NCI-H345 treated with DMSO at 0.1 percent for 48 hours (cell line): ENCODE data around the gene SSR3.

Experiments used
- DNase-seq: peaks from one replicate; lab custom pipeline; 2025; ENCODE audit not compliant: unreplicated experiment; lab: John Stamatoyannopoulos, UW

SSR3 gene

DNA sequence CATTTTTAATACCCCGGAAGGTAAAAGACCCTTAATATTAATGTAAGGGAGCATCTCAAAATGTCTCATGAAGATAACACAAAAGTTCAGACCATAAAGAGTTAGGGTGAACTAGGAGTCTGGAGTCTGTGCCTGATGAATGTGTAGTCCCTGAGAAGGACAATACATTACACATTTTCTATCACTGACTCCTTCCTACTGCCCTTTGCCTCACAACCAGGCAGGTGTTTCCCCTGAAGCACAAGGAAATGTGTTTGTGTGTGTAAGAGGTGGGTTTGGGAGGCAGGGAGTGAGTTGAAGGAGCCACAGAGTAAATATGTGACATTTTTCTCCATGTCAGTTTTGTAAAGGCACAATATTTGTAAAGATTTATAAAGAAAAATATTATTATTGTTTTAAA, 59.1 kb downstream of the SSR3 start:
- DNase-seq = no peak

DNA sequence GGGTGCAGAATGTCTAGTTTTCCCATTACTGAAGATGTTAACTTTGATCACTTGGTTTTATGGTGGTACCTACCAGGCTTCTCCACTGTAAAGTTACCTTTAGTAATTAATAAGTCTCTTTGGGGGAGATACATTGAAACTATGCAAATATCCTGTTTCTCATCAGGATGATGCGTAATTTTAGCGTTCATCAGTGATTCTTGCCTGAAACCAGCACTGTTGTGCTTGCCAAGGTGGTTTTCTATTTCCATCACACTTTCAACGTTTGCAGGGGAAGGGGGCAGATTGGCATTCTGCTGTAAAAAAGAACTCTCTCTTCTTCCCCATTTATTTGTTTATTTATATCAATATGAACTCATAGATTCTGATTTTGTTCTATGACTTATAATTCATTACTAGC, 61.0 kb downstream of the SSR3 start:
- DNase-seq = no peak

DNA sequence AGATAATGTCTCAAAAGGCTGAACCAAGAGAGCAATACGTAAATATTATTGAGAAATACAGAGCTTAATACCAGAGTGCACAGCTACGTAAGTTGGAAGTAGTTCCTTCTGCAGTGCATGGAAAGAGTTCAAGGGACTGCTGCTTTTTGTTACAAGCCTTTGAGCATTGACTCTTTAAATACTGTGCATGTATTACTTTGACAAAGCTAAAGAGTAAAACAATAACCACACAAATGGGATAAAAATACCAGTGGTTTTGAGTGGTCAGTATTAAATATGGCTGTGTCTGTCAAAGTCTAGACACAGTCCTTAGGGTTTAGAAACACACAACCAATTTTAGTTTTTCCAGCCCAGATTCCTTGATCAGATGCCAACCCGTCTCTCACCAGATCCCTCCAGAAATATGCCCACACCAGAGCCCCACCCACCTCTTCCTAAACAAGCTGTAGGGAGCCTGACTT, 62.1 kb downstream of the SSR3 start:
- no peak for DNase-seq

DNA sequence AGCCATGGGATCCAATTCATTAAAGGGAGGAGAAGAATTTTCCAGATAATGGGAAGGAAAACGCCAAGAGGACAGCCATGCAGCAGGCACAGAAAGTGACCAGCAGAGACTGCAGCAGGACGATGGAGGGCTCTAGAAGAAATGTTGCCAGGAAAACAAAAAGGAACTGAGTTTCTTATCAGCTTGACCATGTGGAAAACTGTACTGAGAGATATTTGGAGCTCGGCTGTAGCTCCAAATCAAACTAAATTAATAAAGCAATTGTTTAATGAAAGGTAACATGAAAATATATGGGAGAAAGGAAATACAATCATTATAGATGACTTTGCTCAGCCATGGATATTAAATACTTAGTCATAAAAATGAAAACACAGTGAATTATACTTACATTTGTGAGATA, 63.7 kb downstream of the SSR3 start:
- no peak for DNase-seq
